ENCODE data around the gene GRK5.

- TF ChIP-seq CTCF (IDR thresholded peaks at IDR 0.05; ENCODE audit: insufficient read depth, low read length, poor library complexity, severe bottlenecking) (no peak), EZH2phosphoT487 (conservative IDR thresholded peaks at IDR 0.05; ENCODE audit: low read length) (no peak)
Observed at GRCh38 chr10:119270762-119271366, 63.5 kb downstream of the GRK5 start.
